PC-9 (cell line): Measurements from ENCODE around the gene MRE11. TPM values are rescaled to one million over a fixed set of nuclear protein-coding genes. Genes with fewer than 3 reads are reported as not detected.
"Not testable (repeated sequence)": the region's sequence is repeated elsewhere in the genome, so short reads cannot be mapped to it uniquely, and the experiment has no call there.

Source experiments
- BruUV-seq: library from RNA; stranded (reverse); fragments of 400-500 nt; replicated peaks from 2 replicates; lab custom pipeline; 2021; lab: Mats Ljungman, UMichigan
- CTCF ChIA-PET: fragments of 300-600 bp; sonication (Branson Sonifier 250); formaldehyde crosslinking; loops from one replicate; lab custom pipeline; 2022; ENCODE audit warnings: antibody characterized with exemption; lab: Charles Lee
- POLR2A ChIA-PET: fragments of 300-600 bp; sonication (Branson Sonifier 250); formaldehyde crosslinking; loops from one replicate; lab custom pipeline; 2022; ENCODE audit warnings: antibody characterized with exemption; ENCODE audit not compliant: unreplicated experiment; lab: Charles Lee
- DNase-seq, 2 experiments: peaks; one replicate each; pipeline versions ENCODE4 v3.0.0 to v3.0.0-alpha.2; 2015 to 2022; ENCODE audit warnings: mixed read lengths in 1 of 2
- H2AFZ ChIP-seq: fragments of 200-600 bp; sonication (generic); 2 replicates; pipeline ENCODE4 v1.8.1; 2017; ENCODE audit warnings: antibody characterized with exemption
- H3F3A ChIP-seq: fragments of 200-600 bp; sonication (generic); 2 replicates; pipeline ENCODE4 v1.8.1; 2017; ENCODE audit warnings: antibody characterized with exemption, mild to moderate bottlenecking, low read depth; ENCODE audit not compliant: insufficient read depth
- H3K27ac ChIP-seq: fragments of 200-600 bp; sonication (generic); 2 replicates; pipeline ENCODE4 v1.6.1; 2016; ENCODE audit warnings: mixed run types
- H3K27me3 ChIP-seq: fragments of 200-600 bp; sonication (generic); 2 replicates; pipeline ENCODE4 v1.6.1; 2016; ENCODE audit warnings: low read depth, mixed run types; ENCODE audit not compliant: insufficient read depth
- H3K36me3 ChIP-seq: fragments of 200-600 bp; sonication (generic); 2 replicates; pipeline ENCODE4 v1.6.1; 2016; ENCODE audit warnings: low read depth, mixed run types
- H3K4me1 ChIP-seq: fragments of 200-600 bp; sonication (generic); replicated peaks from 2 replicates; pipeline ENCODE4 v1.6.1; 2016; ENCODE audit warnings: mixed run types; ENCODE audit not compliant: insufficient read depth
- H3K4me2 ChIP-seq: fragments of 200-600 bp; sonication (generic); 2 replicates; pipeline ENCODE4 v1.6.1; 2017; ENCODE audit warnings: mixed run types
- H3K4me3 ChIP-seq: fragments of 200-600 bp; sonication (generic); 2 replicates; pipeline ENCODE4 v1.6.1; 2016; ENCODE audit warnings: mixed run types
- H3K79me2 ChIP-seq: fragments of 200-600 bp; sonication (generic); 2 replicates; pipeline ENCODE4 v1.6.1; 2017; ENCODE audit warnings: low read depth, mixed run types
- H3K9me2 ChIP-seq: fragments of 200-600 bp; sonication (generic); 2 replicates; pipeline ENCODE4 v1.8.1; 2017; ENCODE audit warnings: mild to moderate bottlenecking; ENCODE audit not compliant: insufficient read depth
- H3K9me3 ChIP-seq: fragments of 200-600 bp; sonication (generic); 2 replicates; pipeline ENCODE4 v1.8.1; 2016; ENCODE audit warnings: low read depth; ENCODE audit not compliant: insufficient read depth
- H4K20me1 ChIP-seq: fragments of 200-600 bp; sonication (generic); 2 replicates; pipeline ENCODE4 v1.8.1; 2017; ENCODE audit not compliant: insufficient read depth
- EZH2 ChIP-seq: fragments of 200-600 bp; sonication (generic); IDR thresholded peaks from 2 replicates; pipeline ENCODE4 v1.8.0; 2017; ENCODE audit warnings: antibody characterized with exemption, low read depth
- intact Hi-C: fragments of 100-400 bp; cut with micrococcal nuclease; formaldehyde crosslinking; loops from one replicate; pipeline ENCODE4 v1.10.0; 2022; ENCODE audit not compliant: unreplicated experiment
- total RNA-seq: library from RNA; stranded (reverse); gene quantifications from 2 replicates; pipeline ENCODE4 v1.2.3, GENCODE V29; 2021
- TF ChIP-seq, protein P1 (sequence below): fragments of 200-600 bp; sonication (generic); conservative IDR thresholded peaks from 2 replicates; pipeline ENCODE4 v1.6.1; 2017; ENCODE audit warnings: mixed run types, antibody characterized with exemption, mild to moderate bottlenecking, moderate library complexity

The MRE11 gene
- total RNA-seq, 1 experiment from 2014 or later, result 41.1 TPM

DNA sequence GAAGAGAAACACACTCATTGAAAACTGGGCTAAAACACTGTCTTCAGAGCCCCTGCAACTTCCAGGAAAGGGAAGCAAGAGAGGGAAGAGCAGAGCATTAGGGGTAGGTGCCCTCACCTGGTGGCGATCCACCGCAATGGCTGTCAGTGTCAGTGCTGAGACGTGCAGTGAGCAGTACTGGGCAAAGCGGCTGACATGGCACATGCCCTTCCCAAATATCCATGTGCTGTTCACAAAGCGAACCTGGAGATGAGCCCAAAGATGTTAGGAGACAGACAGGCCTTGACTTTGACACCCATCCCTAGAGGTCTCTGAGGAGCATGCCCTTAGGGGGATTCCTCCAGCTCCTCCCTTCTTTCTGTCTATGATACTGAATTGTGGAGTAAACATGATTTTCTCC, 97.4 kb downstream of the MRE11 start:
- intact Hi-C loops, result no loop called here

DNA sequence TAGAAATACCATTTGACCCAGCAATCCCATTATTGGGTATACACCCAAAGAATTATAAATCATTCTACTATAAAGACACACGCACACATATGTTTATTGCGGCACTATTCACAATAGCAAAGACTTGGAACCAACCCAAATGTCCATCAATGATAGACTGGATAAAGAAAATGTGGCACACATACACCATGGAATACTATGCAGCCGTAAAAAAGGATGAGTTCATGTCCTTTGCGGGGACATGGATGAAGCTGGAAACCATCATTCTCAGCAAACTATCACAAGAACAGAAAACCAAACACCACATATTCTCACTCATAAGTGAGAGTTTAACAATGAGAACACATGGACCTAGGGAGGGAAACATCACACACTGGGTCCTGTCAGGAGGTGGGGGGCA, 101.7 kb downstream of the MRE11 start:
- H4K20me1 ChIP-seq, POLR2A ChIA-PET, H3F3A ChIP-seq, H3K4me2 ChIP-seq, H3K9me2 ChIP-seq, H3K4me3 ChIP-seq, CTCF ChIA-PET, DNase-seq, intact Hi-C loops, H3K4me1 ChIP-seq, H3K79me2 ChIP-seq, BruUV-seq, H2AFZ ChIP-seq, H3K27ac ChIP-seq, H3K9me3 ChIP-seq, H3K36me3 ChIP-seq: not testable (repeated sequence)
- H3K27me3 ChIP-seq, result peaks cover 58% of the 10 kb centered on the region

More for the DNA sequence above, 97.4 kb downstream of the MRE11 start:
- Histone ChIP-seq H3K4me2 (no peak overlapping the region), H3K9me2 (no peaks in the 10 kb centered on the region), H2AFZ (no peak overlapping the region), H4K20me1 (no peaks in the 10 kb centered on the region), H3K4me3 (no peak overlapping the region), H3K27me3 (peaks cover 71% of the 10 kb centered on the region), H3K27ac (no peak overlapping the region), H3K9me3 (no peaks in the 10 kb centered on the region), H3K79me2 (no peaks in the 10 kb centered on the region), H3K36me3 (no peaks in the 10 kb centered on the region), H3K4me1 (no peaks in the 10 kb centered on the region), H3F3A (no peaks in the 10 kb centered on the region)
- BruUV-seq, result no TSS peak
- TF ChIP-seq, protein P1, sequence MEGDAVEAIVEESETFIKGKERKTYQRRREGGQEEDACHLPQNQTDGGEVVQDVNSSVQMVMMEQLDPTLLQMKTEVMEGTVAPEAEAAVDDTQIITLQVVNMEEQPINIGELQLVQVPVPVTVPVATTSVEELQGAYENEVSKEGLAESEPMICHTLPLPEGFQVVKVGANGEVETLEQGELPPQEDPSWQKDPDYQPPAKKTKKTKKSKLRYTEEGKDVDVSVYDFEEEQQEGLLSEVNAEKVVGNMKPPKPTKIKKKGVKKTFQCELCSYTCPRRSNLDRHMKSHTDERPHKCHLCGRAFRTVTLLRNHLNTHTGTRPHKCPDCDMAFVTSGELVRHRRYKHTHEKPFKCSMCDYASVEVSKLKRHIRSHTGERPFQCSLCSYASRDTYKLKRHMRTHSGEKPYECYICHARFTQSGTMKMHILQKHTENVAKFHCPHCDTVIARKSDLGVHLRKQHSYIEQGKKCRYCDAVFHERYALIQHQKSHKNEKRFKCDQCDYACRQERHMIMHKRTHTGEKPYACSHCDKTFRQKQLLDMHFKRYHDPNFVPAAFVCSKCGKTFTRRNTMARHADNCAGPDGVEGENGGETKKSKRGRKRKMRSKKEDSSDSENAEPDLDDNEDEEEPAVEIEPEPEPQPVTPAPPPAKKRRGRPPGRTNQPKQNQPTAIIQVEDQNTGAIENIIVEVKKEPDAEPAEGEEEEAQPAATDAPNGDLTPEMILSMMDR, result no peak
- TF ChIP-seq EZH2, result no peak
- no peak for DNase-seq
- POLR2A ChIA-PET, result no interaction called here
- CTCF ChIA-PET, result no interaction called here

DNA sequence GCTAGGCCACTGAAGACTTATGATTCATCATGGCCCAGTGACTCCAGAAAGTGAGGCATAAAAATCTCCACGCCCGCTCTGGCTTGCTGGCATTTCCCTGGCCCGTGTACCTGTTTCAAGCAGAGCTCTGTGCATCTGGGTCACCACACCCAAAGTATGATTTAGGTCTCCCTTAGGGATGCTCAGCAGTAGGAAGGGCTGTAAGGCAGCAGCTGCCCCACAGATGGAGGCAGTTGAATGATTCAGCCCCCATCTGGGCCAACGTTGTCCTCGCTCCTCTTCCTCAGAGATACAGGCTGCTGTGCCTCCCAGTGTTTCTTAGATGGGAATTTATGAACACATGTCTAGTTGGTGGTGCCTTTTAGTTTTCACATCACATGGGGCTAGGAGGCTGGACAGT, 114.0 kb downstream of the MRE11 start:
- Histone ChIP-seq H3K4me1 (no peaks in the 10 kb centered on the region), H3K79me2 (no peaks in the 10 kb centered on the region), H3K27me3 (peaks cover 47% of the 10 kb centered on the region), H3K9me2 (no peaks in the 10 kb centered on the region), H3K4me2 (no peak overlapping the region), H3K27ac (no peak overlapping the region), H3K9me3 (no peaks in the 10 kb centered on the region), H2AFZ (no peak overlapping the region), H3K36me3 (no peaks in the 10 kb centered on the region), H3F3A (no peaks in the 10 kb centered on the region), H4K20me1 (no peaks in the 10 kb centered on the region), H3K4me3 (no peak overlapping the region)
- intact Hi-C loops, result loop anchor here (5.0 kb wide), 1 partner anchor 1218 kb away; no protein-coding TSS in a partner anchor
- peak in 1 of 2 experiments; percentile 15 for DNase-seq
- POLR2A ChIA-PET, result interaction anchor here (0.7 kb wide), 1 partner anchor 22 kb away, joined by 3 read pairs; no protein-coding TSS in a partner anchor
- CTCF ChIA-PET, result no interaction called here
- TF ChIP-seq, protein P1, result no peak
- no peak for TF ChIP-seq EZH2
- BruUV-seq, result no TSS peak

DNA sequence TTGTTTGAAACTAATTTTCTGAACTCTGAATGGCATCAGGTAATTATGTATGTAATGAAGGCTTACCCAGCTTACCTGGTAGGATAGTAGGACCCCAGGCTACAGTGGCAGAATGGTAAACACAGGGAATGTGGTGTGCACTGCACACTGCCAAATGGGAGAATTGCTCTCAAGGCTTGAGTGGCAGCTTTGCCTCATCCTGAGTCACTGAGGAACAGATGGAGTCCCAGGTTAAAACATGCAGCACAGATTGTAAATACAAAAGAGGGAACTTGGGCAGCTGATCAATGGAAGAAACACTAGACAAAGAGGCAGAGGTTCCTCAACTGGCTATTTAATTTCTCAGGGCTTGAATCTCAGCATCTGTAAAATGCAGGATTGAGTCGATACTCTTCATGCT, 116.8 kb downstream of the MRE11 start:
- H2AFZ ChIP-seq, result no peak overlapping the region
- no peak overlapping the region for H3K27ac ChIP-seq
- H3K9me3 ChIP-seq, result no peaks in the 10 kb centered on the region
- no peaks in the 10 kb centered on the region for H3K4me1 ChIP-seq
- DNase-seq, result no peak
- no peaks in the 10 kb centered on the region for H3K79me2 ChIP-seq
- H3K27me3 ChIP-seq, result peaks cover 50% of the 10 kb centered on the region
- ChIA-PET POLR2A (no interaction called here), CTCF (no interaction called here)
- H3K4me3 ChIP-seq, result no peak overlapping the region
- intact Hi-C loops, result loop anchor here (5.0 kb wide), 1 partner anchor 1220 kb away; no protein-coding TSS in a partner anchor
- no peaks in the 10 kb centered on the region for H3K36me3 ChIP-seq
- no peaks in the 10 kb centered on the region for H3F3A ChIP-seq
- no TSS peak for BruUV-seq
- no peaks in the 10 kb centered on the region for H4K20me1 ChIP-seq
- H3K9me2 ChIP-seq, result no peaks in the 10 kb centered on the region
- TF ChIP-seq, protein P1, result no peak
- TF ChIP-seq EZH2, result no peak
- H3K4me2 ChIP-seq, result no peak overlapping the region

DNA sequence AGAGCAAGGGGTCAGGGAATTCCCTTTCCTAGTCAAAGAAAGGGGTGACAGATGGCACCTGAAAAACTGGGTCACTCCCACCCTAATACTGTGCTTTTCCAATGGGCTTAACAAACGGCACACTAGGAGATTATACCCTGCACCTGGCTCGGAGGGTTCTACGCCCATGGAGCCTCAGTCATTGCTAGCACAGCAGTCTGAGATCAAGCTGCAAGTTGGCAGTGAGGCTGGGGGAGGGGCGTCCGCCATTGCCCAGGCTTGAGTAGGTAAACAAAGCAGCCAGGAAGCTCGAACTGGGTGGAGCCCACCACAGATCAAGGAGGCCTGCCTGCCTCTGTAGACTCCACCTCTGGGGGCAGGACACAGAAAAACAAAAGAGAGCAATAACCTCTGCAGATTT, 123.1 kb downstream of the MRE11 start:
- H3K79me2 ChIP-seq, intact Hi-C loops, H3K4me2 ChIP-seq, DNase-seq, H3K36me3 ChIP-seq, H3K4me1 ChIP-seq, BruUV-seq, H3K27ac ChIP-seq, H3F3A ChIP-seq, H2AFZ ChIP-seq, POLR2A ChIA-PET, H3K9me3 ChIP-seq, H3K4me3 ChIP-seq, H3K9me2 ChIP-seq, CTCF ChIA-PET, H4K20me1 ChIP-seq: not testable (repeated sequence)
- H3K27me3 ChIP-seq, result peaks cover 25% of the 10 kb centered on the region
